Stimulated activated CD4-positive, alpha-beta T cell treated with anti-CD3 and anti-CD28 coated beads, Interleukin-12 subunit alpha, Interleukin-12 subunit beta, amount 100 ng/mL, for 4 hours (primary cell): ENCODE measurements around the gene LCE2D.
"Not testable (repeated sequence)": the region's sequence is repeated elsewhere in the genome, so short reads cannot be mapped to it uniquely, and the experiment has no call there.

ENCODE experiments used
- DNase-seq: peaks from one replicate; pipeline ENCODE4 v3.0.0-alpha.2; 2020

Gene LCE2D

GRCh38 chr1:152663098-152663497 lies at the start of gene LCE2D:
Gene LCE2D, plus strand, starts transcription at chr1:152663380. Its CDS starts 726 bp downstream, at chr1:152664106.
- DNase-seq = no peak

DNA sequence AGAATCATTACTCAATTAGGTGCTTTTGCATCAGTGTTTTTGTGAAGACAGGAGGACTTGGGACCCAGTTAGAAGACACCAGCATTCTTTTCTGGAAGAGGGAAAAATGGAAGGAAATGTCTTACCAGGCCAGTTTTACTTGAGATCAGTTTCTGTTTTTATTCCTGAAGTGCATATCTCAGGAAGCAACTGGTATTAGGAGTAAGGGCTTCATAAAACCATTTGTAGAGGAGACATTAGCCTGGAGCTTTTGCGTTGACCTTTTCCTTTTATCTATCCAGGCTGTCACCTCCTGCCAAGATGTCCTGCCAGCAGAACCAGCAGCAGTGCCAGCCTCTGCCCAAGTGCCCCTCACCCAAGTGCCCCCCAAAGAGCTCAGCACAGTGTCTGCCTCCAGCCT lies 49.7 kb upstream of the LCE2D start, which contains the start of gene LCE3B:
LCE3B (plus strand) TSS at position 301 of the 400 bp plus-strand sequence; CDS start at position 301, 0 bp downstream.
- DNase-seq = no peak

DNA sequence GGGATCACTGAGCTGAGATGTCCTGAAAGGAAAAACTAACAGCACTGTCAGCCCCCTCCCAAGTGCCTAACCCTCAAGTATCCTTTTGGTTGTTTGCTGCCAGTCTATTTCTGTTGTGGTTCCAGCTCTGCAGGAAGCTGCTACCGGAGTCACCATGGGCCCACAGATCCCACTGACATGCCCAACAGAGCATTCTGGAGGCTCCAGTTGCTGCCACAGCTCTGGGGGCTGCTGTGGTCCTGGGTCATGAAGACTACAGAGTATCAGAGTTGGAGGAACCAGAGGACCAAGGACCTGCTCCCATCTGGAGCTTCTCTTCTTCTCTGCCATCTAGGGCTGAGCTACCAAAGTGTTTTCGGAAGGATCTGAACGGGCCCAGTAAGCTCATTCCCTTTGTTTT lies 41.2 kb upstream of the LCE2D start:
- DNase-seq = no peak

GRCh38 chr1:152622803-152623202 lies 40.4 kb upstream of the LCE2D start, which contains the start of gene LCE3A:
Gene LCE3A, minus strand, starts transcription at chr1:152623103. Its CDS starts 0 bp downstream, at chr1:152623103.
- DNase-seq = no peak

DNA sequence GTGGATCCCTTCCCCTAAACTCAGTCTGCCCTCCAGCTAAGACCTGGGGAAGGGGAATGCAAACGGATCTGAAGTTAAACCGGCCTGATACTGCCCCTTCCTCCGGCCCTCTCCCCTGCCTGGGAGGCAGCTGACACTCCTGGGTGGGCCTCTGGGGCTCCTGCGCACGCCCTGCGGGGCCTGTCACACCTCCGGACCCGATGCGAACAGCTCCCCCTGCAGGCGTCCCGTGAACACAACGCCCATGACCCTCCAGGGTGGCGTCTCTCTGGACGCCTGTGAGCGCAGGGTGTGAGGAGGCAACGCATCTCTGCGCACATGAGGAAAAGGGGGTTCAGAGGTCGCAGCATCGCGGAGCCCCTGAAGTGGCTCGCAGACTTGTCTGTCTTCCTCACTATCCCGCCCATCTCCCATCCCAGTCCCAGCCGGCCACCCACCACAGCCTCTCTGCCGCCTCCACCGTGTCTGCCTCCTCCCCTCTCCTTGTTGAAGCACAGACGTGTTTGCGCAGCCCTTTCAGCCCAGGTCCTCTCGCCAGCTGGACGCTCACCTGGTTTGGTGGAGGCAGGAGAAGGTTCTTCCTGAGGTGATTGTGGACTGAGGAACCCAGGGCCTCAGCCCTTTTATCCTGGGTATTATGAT lies 39.9 kb upstream of the LCE2D start:
- DNase-seq = no peak

DNA sequence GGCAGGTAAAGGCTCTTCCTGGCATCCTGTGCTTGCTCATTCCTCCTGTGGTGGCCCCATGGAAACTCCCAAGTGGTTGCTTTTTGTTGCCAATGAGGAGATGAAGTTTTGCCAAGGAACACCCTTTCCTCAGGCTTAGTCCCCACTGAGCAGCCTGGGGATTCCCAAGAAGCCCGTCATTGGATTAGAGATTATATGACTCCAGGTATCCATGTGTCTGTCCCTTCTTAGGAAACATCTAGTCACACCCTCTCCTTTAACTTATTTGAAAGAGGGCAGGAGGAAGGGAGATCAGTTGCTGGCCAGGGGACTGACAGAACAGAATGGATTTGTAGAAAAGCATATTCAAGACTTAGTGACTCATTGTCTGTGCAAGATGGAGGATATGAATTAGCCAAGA lies 36.4 kb upstream of the LCE2D start:
- DNase-seq = no peak

- DNase-seq = no peak
Measured at GRCh38 chr1:152630596-152630995, 32.6 kb upstream of the LCE2D start.

DNA sequence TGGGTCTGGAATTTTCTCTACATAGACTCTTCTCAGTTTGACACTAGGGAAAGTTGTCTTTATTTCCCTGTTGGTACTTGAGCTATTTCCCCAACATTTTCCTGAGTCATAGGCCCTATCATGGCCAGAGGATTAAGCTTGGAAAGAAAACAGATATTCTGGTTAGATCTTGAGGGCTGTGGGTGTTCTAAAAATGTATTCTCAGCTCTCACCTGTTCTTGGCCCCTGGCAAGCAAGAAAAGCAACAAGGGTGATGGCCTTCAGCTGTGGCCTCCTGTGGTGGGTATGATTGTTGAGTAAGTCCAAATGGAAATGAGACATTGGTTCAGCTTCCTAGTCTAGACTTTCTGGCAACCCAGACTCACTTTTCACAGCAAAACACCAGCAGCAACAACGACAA lies 22.8 kb upstream of the LCE2D start:
- DNase-seq = no peak

DNA sequence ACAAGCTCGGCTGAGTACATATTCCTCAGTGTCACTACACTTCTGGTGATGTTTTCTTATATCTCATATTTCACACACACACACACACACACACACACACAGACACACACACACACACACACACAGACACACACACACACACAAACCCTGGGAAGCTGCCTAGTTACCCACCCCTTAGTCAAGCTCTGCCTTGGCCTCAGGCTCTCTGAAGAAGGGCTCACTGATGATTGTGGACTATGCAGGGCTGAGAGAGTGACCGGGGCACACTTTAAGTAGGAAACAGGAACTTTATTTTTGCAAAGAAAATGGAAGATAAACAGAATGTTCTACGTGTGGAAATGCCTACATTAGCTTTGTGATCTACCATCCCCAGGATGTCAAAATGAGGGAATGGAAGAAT lies 19.2 kb upstream of the LCE2D start:
- DNase-seq = no peak

DNA sequence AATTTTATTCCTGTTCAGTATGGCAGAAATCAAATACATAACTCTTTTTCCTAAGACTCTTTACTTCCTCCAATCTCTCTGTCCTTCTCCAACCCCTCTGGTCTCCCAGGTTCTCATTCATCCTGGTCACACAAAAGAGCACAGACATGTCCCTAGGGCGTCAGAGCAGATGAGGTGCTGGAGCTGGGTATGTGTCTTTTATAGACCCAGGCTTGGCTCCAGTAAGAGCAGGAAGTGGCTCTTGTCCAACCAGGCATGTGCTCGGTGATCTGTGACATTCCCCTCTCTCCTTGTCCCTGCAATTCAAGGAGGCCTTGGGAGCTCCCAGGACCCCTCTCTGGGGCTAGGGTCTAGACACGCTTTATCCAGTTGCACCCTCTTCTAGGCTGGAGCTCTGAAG lies 18.0 kb upstream of the LCE2D start:
- no peak for DNase-seq

DNA sequence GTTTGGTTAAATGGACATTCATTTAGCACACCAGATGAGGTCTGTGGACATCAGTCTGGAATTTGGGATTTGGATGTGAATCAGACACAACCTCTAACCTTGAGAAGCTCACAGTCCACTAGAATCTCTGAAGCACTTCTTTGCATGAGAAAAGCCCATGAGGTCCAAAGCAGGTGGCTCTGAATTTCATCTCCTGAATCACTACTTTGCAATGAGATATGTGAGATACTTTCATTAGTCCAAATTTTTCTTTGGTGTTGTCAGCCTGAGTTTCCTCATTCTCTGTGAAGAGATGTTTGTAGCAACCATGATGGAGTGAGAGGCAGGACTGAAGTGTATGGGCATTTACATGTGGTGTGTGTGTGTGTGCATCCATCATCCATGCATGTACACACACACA lies 16.5 kb upstream of the LCE2D start:
- no peak for DNase-seq

DNA sequence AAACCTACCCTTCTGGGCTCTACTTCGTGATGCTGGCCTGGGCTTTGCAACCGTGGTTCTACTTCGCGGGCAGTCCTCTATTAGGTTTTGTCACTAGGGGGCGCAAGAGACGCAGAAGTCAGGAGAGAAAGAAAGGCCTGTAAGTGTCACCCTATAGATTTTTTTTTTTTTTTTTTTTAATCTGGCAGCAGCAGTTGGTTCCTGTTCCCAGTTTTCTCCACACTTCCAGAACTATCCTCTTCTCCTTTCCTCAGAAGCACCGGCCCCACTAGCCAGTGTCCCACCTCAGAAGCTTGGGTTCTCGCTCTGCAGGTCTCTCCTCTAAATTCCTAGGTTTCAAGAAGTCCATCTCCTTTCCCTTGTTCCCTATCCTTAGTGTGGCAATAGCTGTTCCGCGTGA lies 9.1 kb upstream of the LCE2D start:
- DNase-seq = peak; percentile 28

DNA sequence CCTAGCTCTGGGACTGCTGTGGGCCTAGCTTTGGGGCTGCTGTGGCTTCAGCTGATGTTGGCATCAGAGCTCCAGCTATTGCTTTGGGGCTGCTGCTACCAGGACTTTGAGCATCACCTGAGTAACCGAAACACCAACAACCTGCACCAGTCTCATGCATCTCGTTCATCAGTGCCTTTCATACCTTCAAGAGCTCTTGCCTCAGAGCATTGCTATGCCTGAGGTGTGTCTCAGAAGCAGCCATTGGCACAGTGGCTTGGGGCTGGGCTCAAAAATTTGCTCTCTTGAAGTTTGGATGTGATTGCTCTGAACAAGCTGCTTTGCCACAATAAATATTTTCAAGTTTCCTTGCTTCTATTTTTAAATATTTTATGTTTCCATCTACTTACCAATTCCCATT lies 6.7 kb upstream of the LCE2D start:
- DNase-seq = no peak

DNA sequence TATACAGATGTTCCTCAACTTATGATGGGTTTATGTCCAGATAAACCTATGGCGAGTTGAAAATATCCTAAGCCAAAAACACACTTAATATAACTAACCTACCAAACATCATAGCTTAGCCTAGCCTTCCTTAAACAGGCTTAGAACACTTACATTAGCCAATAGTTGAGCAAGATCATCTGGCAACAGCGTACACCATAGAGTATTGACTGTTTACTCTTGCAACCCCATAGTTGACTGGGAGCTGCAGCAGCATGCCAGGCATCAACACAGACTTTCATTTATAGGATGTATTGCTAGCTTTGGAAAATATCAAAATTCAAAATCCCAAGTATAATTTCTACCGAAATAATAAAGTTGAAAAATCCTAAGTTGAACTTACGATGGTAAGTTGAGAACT lies 5.5 kb upstream of the LCE2D start:
- no peak for DNase-seq

GRCh38 chr1:152658649-152659048 lies 4.5 kb upstream of the LCE2D start:
- DNase-seq = no peak

GRCh38 chr1:152666171-152666570 lies 3.0 kb downstream of the LCE2D start:
- DNase-seq = not testable (repeated sequence)

DNA sequence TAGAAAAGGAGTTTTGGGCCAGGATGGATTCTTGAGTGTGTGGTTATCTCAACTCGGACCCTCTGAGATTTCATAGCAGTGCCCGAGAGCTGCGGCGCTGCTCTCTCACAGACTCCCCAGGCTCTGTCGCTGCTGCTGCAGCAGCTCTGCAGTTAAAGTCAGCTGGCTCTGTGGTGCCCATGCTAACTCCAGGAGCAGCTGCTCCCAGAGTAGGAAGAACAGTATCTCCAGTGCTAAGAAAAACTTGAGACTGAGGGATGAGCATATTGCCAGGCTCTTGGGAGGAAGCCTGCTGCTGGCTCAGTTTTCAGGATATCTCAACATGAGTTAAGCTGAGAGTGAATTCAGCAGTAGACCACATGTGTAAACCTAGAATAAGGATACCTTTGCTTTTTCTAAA lies 4.5 kb downstream of the LCE2D start:
- no peak for DNase-seq

GRCh38 chr1:152673016-152673415 lies 9.8 kb downstream of the LCE2D start:
- DNase-seq = no peak

DNA sequence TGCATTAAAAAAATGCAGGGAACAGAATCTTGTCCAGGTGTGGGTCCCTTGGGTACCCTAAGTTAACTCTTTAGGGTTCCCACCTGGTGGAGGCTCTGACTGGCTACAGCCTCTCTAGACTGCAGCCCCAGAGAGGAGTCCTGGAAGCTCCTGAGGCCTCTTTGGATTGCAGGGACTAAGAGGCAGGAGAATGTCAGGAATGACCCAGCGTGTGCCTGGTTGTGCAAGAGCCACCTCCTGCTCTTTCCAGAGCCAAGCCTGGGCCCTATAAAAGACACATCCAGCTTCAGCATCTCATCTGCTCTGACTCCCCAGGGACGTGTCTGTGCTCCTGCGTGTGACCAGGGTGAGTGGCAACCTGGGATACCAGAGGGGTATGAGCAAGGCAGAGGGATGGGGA lies 11.8 kb downstream of the LCE2D start, which contains the start of gene LCE2C:
LCE2C (plus strand) TSS at position 297 of the 400 bp plus-strand sequence. CDS start 737 bp downstream, outside the sequence.
- not testable (repeated sequence) for DNase-seq

DNA sequence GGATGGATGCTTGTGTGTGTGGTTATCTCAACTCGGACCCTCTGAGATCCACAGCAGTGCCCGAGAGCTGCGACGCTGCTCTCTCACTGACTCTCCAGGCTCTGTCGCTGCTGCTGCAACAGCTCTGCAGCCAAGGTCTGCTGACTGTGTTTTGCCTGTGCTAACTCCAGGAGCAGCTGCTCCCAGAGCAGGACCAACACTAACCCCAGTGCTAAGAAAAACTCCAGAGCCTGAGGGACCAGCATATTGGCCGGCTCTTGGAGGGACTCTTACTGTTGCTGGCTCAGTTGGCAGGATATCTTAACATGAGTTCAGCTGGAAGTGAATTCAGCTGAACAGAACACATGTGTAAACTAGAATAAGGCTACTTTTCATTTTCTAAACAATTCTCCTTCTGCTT lies 16.3 kb downstream of the LCE2D start:
- DNase-seq = no peak

- no peak for DNase-seq
Measured at GRCh38 chr1:152681616-152682015, 18.4 kb downstream of the LCE2D start.

GRCh38 chr1:152683846-152684245 lies 20.7 kb downstream of the LCE2D start:
- DNase-seq = no peak

- DNase-seq = not testable (repeated sequence)
Measured at GRCh38 chr1:152685823-152686222, 22.6 kb downstream of the LCE2D start, which contains the start of gene LCE2B. Gene LCE2B, plus strand, starts transcription at chr1:152686123. Its CDS starts 721 bp downstream, at chr1:152686844.

DNA sequence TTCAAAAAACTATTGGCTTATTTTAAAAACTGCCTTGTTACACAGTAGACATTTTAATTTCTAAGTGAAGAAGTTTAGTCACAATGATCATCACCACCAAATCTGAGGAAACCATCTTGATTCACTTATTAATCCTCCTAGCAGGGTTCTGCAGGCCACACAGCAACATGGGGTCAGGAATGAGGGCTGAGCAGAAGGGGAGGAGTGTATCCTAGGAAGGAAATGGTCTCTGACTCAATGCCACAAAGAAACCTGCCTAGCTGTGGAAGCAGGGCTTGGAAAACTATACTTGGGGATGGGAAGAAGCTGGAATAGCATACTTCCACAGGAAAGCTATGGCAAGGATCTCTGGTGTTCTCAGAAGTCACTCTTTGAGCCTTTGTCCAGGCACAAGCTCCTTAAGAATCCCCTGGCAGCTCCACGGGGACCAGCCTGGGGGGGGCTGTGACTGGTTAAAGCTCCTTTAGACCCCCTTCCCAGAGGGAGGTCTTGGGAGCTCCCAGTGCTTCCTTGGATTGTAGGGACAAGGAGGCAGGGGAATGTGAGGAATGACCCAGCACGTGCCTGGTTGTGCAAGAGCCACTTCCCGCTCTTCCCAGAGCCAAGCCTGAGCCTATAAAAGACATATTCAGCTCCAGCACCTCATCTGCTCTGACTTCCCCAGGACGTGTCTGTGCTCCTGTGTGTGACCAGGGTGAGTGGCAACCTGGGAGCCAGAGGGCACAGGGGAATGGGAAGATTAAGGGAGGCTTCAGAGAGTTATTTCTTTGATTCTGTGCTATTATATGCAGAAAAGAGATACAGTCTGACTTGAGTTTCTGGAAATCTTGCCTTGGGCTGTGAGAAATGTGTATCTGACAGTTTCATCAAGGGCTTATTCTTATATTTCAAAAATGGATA lies 34.8 kb downstream of the LCE2D start, which contains the start of gene LCE2A:
LCE2A (plus strand) TSS at position 645 of the 900 bp plus-strand sequence. CDS start 557 bp downstream, outside the sequence.
- no peak for DNase-seq
